Neural cell (in vitro differentiated cells): ENCODE results near the gene LLGL2. TPM values are rescaled to one million over a fixed set of nuclear protein-coding genes. Genes with fewer than 3 reads are reported as not detected.

Experiments used
- H2AFZ ChIP-seq: fragments of 200-600, 300-800 bp; sonication (generic), shearing (Covaris generic); 2 replicates; pipeline ENCODE4 v1.6.0; 2014; ENCODE audit warnings: low read depth, mild to moderate bottlenecking, antibody characterized with exemption, low read length, moderate library complexity
- H3F3A ChIP-seq: fragments of 200-600 bp; shearing (Covaris generic); 2 replicates; pipeline ENCODE4 v1.6.1; 2016; ENCODE audit warnings: mild to moderate bottlenecking, moderate library complexity, mixed read lengths, antibody characterized with exemption, low read length; ENCODE audit not compliant: insufficient read depth, poor library complexity, severe bottlenecking
- H3K27ac ChIP-seq: fragments of 200-600, 300-800 bp; sonication (generic), shearing (Covaris generic); 2 replicates; pipeline ENCODE4 v1.5.1; 2014; ENCODE audit warnings: mild to moderate bottlenecking, low read length, moderate library complexity
- H3K27me3 ChIP-seq: fragments of 300-800, 200-600 bp; sonication (generic), shearing (Covaris generic); 2 replicates; pipeline ENCODE4 v1.6.0; 2014; ENCODE audit warnings: mild to moderate bottlenecking, low read depth, low read length, moderate library complexity; ENCODE audit not compliant: insufficient read depth
- H3K36me3 ChIP-seq: fragments of 300-800, 200-600 bp; sonication (generic), shearing (Covaris generic); 2 replicates; pipeline ENCODE4 v1.5.1; 2014; ENCODE audit warnings: mild to moderate bottlenecking, antibody characterized with exemption, low read length, moderate library complexity; ENCODE audit not compliant: insufficient read depth
- H3K4me2 ChIP-seq: fragments of 300-800, 200-600 bp; sonication (generic), shearing (Covaris generic); 2 replicates; pipeline ENCODE4 v1.6.0; 2014; ENCODE audit warnings: mild to moderate bottlenecking, low read length
- H3K4me3 ChIP-seq: fragments of 300-800, 200-600 bp; sonication (generic), shearing (Covaris generic); 2 replicates; pipeline ENCODE4 v1.5.1; 2014; ENCODE audit warnings: mild to moderate bottlenecking, low read length, moderate library complexity
- H3K79me2 ChIP-seq: fragments of 200-600 bp; shearing (Covaris generic); replicated peaks from 2 replicates; pipeline ENCODE4 v1.6.0; 2014; ENCODE audit warnings: mild to moderate bottlenecking, low read length, moderate library complexity; ENCODE audit not compliant: insufficient read depth
- H3K9ac ChIP-seq: fragments of 300-800, 200-600 bp; sonication (generic), shearing (Covaris generic); 2 replicates; pipeline ENCODE4 v1.6.1; 2016; ENCODE audit warnings: mild to moderate bottlenecking, low read length, mixed read lengths
- H3K9me2 ChIP-seq: fragments of 200-600 bp; shearing (Covaris generic); 2 replicates; pipeline ENCODE4 v1.6.1; 2016; ENCODE audit warnings: mild to moderate bottlenecking, low read length, mixed read lengths; ENCODE audit not compliant: insufficient read depth
- H3K9me3 ChIP-seq: fragments of 200-600, 300-800 bp; sonication (generic), shearing (Covaris generic); 2 replicates; pipeline ENCODE4 v1.6.1; 2016; ENCODE audit warnings: mild to moderate bottlenecking, mixed run types, low read length, moderate library complexity, mixed read lengths
- H4K20me1 ChIP-seq: fragments of 200-600 bp; shearing (Covaris generic); 2 replicates; pipeline ENCODE4 v1.6.1; 2016; ENCODE audit warnings: mild to moderate bottlenecking, mixed run types; ENCODE audit not compliant: insufficient read depth
- CTCF ChIP-seq: fragments of 450-650 bp; IDR thresholded peaks from 2 replicates; pipeline ENCODE4 v1.5.1; 2014; ENCODE audit warnings: antibody characterized with exemption, mild to moderate bottlenecking, moderate library complexity; ENCODE audit not compliant: poor library complexity, severe bottlenecking
- EP300 ChIP-seq: fragments of 450-650 bp; conservative IDR thresholded peaks from 2 replicates; pipeline ENCODE4 v1.6.1; 2014; ENCODE audit warnings: antibody characterized with exemption, mild to moderate bottlenecking, moderate library complexity; ENCODE audit not compliant: poor library complexity, severe bottlenecking
- EZH2 ChIP-seq: fragments of 200-600, 300-800 bp; shearing (Covaris generic), sonication (generic); IDR thresholded peaks from 2 replicates; pipeline ENCODE4 v1.6.1; 2014; ENCODE audit warnings: antibody characterized with exemption, low read length, borderline replicate concordance, mild to moderate bottlenecking; ENCODE audit not compliant: insufficient read depth, poor library complexity, severe bottlenecking
- MXI1 ChIP-seq: fragments of 450-650 bp; conservative IDR thresholded peaks from 2 replicates; pipeline ENCODE4 v1.6.1; 2014; ENCODE audit warnings: antibody characterized with exemption, mild to moderate bottlenecking; ENCODE audit not compliant: poor library complexity, severe bottlenecking
- POLR2AphosphoS5 ChIP-seq: IDR thresholded peaks from 2 replicates; pipeline ENCODE4 v1.6.1; 2012
- RAD21 ChIP-seq: fragments of 450-650 bp; conservative IDR thresholded peaks from 2 replicates; pipeline ENCODE4 v1.6.1; 2014; ENCODE audit warnings: antibody characterized with exemption, mild to moderate bottlenecking, moderate library complexity
- REST ChIP-seq: IDR thresholded peaks from 2 replicates; pipeline ENCODE4 v1.6.1; 2012; ENCODE audit warnings: borderline replicate concordance
- SMC3 ChIP-seq: fragments of 450-650 bp; conservative IDR thresholded peaks from 2 replicates; pipeline ENCODE4 v1.6.1; 2014; ENCODE audit warnings: antibody characterized with exemption, mild to moderate bottlenecking, moderate library complexity; ENCODE audit not compliant: poor library complexity
- TAF1 ChIP-seq: IDR thresholded peaks from 2 replicates; pipeline ENCODE4 v1.6.1; 2012; ENCODE audit warnings: low read depth
- polyA plus RNA-seq: library from polyadenylated mRNA; depleted of rRNA; stranded (reverse); fragments of >200 nt; gene quantifications from 2 replicates; pipeline ENCODE4 v1.2.3, GENCODE V29; 2014

The LLGL2 gene
- polyA plus RNA-seq, 1 donor from 2014 or later = 0.95 TPM

GRCh38 chr17:75548813-75549212 is 23.3 kb downstream of the LLGL2 start:
- Histone ChIP-seq H3K4me3 (no peak overlapping the region), H3F3A (no peaks in the 10 kb centered on the region), H4K20me1 (no peaks in the 10 kb centered on the region), H3K36me3 (no peaks in the 10 kb centered on the region), H3K9me2 (no peaks in the 10 kb centered on the region), H2AFZ (no peak overlapping the region), H3K27me3 (no peaks in the 10 kb centered on the region), H3K9ac (no peak overlapping the region), H3K4me2 (no peak overlapping the region), H3K79me2 (no peaks in the 10 kb centered on the region), H3K9me3 (no peaks in the 10 kb centered on the region), H3K27ac (no peak overlapping the region)
- TF ChIP-seq POLR2AphosphoS5 (no peak), RAD21 (no peak), TAF1 (no peak), MXI1 (no peak)

GRCh38 chr17:75549246-75550138 is 24.0 kb downstream of the LLGL2 start:
- Histone ChIP-seq H3K9me2 (no peaks in the 10 kb centered on the region), H2AFZ (no peak overlapping the region), H3K79me2 (no peaks in the 10 kb centered on the region), H3K9me3 (no peaks in the 10 kb centered on the region), H3K36me3 (no peaks in the 10 kb centered on the region), H3K4me2 (no peak overlapping the region), H4K20me1 (no peaks in the 10 kb centered on the region), H3F3A (no peaks in the 10 kb centered on the region), H3K4me3 (no peak overlapping the region), H3K27me3 (no peaks in the 10 kb centered on the region), H3K27ac (no peak overlapping the region), H3K9ac (no peak overlapping the region)
- TF ChIP-seq CTCF = no peak
- TF ChIP-seq RAD21 = no peak
- no peak for TF ChIP-seq TAF1
- TF ChIP-seq REST = no peak
- TF ChIP-seq EZH2 = no peak
- no peak for TF ChIP-seq SMC3
- no peak for TF ChIP-seq MXI1
- TF ChIP-seq POLR2AphosphoS5 = no peak
- TF ChIP-seq EP300 = no peak
